HL-60 (cell line): ENCODE measurements around the gene ATP1A3.

Source experiments
- CTCF ChIP-seq: IDR thresholded peaks from one replicate; pipeline ENCODE4 v1.5.1; 2011; ENCODE audit warnings: low read length, control low read depth, inconsistent platforms; ENCODE audit not compliant: insufficient read depth
- GABPA ChIP-seq: IDR thresholded peaks from 2 replicates; pipeline ENCODE4 v1.6.1; 2012; ENCODE audit warnings: low read depth
- POLR2AphosphoS5 ChIP-seq: IDR thresholded peaks from 2 replicates; pipeline ENCODE4 v1.6.1; 2012; ENCODE audit warnings: low read depth
- SPI1 ChIP-seq: IDR thresholded peaks from 2 replicates; pipeline ENCODE4 v1.6.1; 2012; ENCODE audit warnings: low read depth, mild to moderate bottlenecking, borderline replicate concordance
- TF ChIP-seq, protein P1 (sequence below): IDR thresholded peaks from 2 replicates; pipeline ENCODE4 v1.6.1; 2012; ENCODE audit warnings: low read depth; ENCODE audit not compliant: insufficient replicate concordance

DNA sequence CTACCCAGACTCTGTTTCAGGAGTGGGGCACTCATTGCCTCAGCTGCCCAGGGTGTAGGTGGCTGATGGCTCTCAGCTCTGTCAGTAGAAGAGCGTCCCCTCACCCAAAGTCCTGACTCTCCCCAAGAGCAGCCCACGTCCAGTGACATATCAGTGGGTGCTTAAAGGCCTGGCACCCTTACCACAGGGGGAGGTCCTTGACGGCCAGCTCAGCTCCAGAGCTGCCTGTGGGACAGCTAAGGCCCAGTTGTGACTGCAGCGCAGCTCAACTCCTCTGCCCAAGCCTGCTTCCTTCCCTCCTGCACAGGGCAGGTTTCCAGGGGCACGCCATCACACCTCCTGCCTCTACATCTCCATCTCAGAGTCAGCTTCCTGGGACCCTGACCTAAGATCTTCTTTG is 43.6 kb upstream of the ATP1A3 start:
- no peak for TF ChIP-seq POLR2AphosphoS5
- no peak for TF ChIP-seq CTCF
- TF ChIP-seq SPI1 = no peak
- TF ChIP-seq GABPA = no peak
- TF ChIP-seq, protein P1, sequence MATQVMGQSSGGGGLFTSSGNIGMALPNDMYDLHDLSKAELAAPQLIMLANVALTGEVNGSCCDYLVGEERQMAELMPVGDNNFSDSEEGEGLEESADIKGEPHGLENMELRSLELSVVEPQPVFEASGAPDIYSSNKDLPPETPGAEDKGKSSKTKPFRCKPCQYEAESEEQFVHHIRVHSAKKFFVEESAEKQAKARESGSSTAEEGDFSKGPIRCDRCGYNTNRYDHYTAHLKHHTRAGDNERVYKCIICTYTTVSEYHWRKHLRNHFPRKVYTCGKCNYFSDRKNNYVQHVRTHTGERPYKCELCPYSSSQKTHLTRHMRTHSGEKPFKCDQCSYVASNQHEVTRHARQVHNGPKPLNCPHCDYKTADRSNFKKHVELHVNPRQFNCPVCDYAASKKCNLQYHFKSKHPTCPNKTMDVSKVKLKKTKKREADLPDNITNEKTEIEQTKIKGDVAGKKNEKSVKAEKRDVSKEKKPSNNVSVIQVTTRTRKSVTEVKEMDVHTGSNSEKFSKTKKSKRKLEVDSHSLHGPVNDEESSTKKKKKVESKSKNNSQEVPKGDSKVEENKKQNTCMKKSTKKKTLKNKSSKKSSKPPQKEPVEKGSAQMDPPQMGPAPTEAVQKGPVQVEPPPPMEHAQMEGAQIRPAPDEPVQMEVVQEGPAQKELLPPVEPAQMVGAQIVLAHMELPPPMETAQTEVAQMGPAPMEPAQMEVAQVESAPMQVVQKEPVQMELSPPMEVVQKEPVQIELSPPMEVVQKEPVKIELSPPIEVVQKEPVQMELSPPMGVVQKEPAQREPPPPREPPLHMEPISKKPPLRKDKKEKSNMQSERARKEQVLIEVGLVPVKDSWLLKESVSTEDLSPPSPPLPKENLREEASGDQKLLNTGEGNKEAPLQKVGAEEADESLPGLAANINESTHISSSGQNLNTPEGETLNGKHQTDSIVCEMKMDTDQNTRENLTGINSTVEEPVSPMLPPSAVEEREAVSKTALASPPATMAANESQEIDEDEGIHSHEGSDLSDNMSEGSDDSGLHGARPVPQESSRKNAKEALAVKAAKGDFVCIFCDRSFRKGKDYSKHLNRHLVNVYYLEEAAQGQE = no peak
